Left lobe of liver (tissue), 2 donors: ENCODE results near the gene PIGT. TPM values are rescaled to one million over a fixed set of nuclear protein-coding genes. Genes with fewer than 3 reads are reported as not detected.
A peak's percentile ranks its signal among the peaks of the same experiment; 100 is the strongest.

Experiments used
- ATAC-seq: fragments of 200-7000 bp; cut with Tn5 transposase; one replicate; pipeline ENCODE4 v1.9.1; 2020; ENCODE audit warnings: mild to moderate bottlenecking, moderate library complexity
- DNase-seq: peaks from one replicate; pipeline ENCODE4 v3.0.0-alpha.2; 2020; ENCODE audit warnings: low spot score
- total RNA-seq: library from RNA; stranded (reverse); gene quantifications from one replicate; pipeline ENCODE4 v1.2.1, GENCODE V29; 2021
- donor health status: DM: no; HTN: no; CAD: no; lungs with moderate emphysema.
- donor health status: DM: no; HTN: yes; CAD: no.

The PIGT gene
- total RNA-seq, 1 donor from 2014 or later, result 36.0 TPM

- ATAC-seq (no peak), DNase-seq (no peak)
These were observed 15.5 kb upstream of the PIGT start for GRCh38 chr20:45400346-45401031.

- no peak for DNase-seq
- no peak for ATAC-seq
These were observed 13.0 kb upstream of the PIGT start for GRCh38 chr20:45402946-45403345.

GRCh38 chr20:45404438-45404837 lies 11.5 kb upstream of the PIGT start:
- ATAC-seq, result no peak
- DNase-seq, result no peak

GRCh38 chr20:45405571-45406259 lies 10.2 kb upstream of the PIGT start:
- DNase-seq (no peak), ATAC-seq (peak; percentile 38)

GRCh38 chr20:45406260-45407066 lies 9.5 kb upstream of the PIGT start:
- ATAC-seq (peak; percentile 72), DNase-seq (peak; percentile 58)

- ATAC-seq (peak; percentile 32), DNase-seq (no peak)
These were observed 8.7 kb upstream of the PIGT start for GRCh38 chr20:45407067-45407745.

- ATAC-seq, result no peak
- no peak for DNase-seq
These were observed 7.9 kb upstream of the PIGT start, which contains the start of gene DBNDD2 for GRCh38 chr20:45407783-45408645. DBNDD2 (plus strand) TSS chr20:45408289; CDS start chr20:45408468, 179 bp downstream.

- no peak for DNase-seq
- no peak for ATAC-seq
These were observed 7.2 kb upstream of the PIGT start for GRCh38 chr20:45408646-45409213.

GRCh38 chr20:45409521-45410272 lies 6.2 kb upstream of the PIGT start:
- DNase-seq (no peak), ATAC-seq (no peak)

- no peak for DNase-seq
These were observed 5.1 kb upstream of the PIGT start for GRCh38 chr20:45410887-45411286.

GRCh38 chr20:45412653-45413052 lies 3.3 kb upstream of the PIGT start:
- DNase-seq, result no peak
- no peak for ATAC-seq

More at GRCh38 chr20:45410887-45411286, 5.1 kb upstream of the PIGT start:
- ATAC-seq, result no peak

GRCh38 chr20:45413479-45413878 lies 2.5 kb upstream of the PIGT start:
- ATAC-seq (no peak), DNase-seq (no peak)

- no peak for ATAC-seq
These were observed 976 bp downstream of the PIGT start for GRCh38 chr20:45416917-45417316.

GRCh38 chr20:45419188-45420091 lies 3.5 kb downstream of the PIGT start:
- peak; percentile 66 for ATAC-seq
- peak; percentile 65 for DNase-seq

More at GRCh38 chr20:45416917-45417316, 976 bp downstream of the PIGT start:
- DNase-seq, result no peak

GRCh38 chr20:45420125-45420524 lies 4.2 kb downstream of the PIGT start:
- ATAC-seq (no peak), DNase-seq (no peak)

- DNase-seq (no peak), ATAC-seq (no peak)
These were observed 7.8 kb downstream of the PIGT start for GRCh38 chr20:45423700-45424099.

- DNase-seq (no peak), ATAC-seq (no peak)
These were observed 9.6 kb downstream of the PIGT start for GRCh38 chr20:45425561-45425960.
